Epithelial cell of esophagus (primary cell): ENCODE results near the gene SLC9A5.

Experiments
- DNase-seq: peaks from one replicate; pipeline ENCODE4 v3.0.0; 2010; ENCODE audit warnings: low read depth
- H3K4me3 ChIP-seq: 2 replicates; pipeline ENCODE4 v1.5.1; 2011; ENCODE audit warnings: mild to moderate bottlenecking, low read length, control low read depth
- CTCF ChIP-seq: IDR thresholded peaks from 2 replicates; pipeline ENCODE4 v1.5.1; 2011; ENCODE audit warnings: low read depth, mild to moderate bottlenecking, low read length, control low read depth, inconsistent platforms; ENCODE audit not compliant: insufficient read depth; ENCODE audit errors: missing control alignments

SLC9A5 gene

DNA sequence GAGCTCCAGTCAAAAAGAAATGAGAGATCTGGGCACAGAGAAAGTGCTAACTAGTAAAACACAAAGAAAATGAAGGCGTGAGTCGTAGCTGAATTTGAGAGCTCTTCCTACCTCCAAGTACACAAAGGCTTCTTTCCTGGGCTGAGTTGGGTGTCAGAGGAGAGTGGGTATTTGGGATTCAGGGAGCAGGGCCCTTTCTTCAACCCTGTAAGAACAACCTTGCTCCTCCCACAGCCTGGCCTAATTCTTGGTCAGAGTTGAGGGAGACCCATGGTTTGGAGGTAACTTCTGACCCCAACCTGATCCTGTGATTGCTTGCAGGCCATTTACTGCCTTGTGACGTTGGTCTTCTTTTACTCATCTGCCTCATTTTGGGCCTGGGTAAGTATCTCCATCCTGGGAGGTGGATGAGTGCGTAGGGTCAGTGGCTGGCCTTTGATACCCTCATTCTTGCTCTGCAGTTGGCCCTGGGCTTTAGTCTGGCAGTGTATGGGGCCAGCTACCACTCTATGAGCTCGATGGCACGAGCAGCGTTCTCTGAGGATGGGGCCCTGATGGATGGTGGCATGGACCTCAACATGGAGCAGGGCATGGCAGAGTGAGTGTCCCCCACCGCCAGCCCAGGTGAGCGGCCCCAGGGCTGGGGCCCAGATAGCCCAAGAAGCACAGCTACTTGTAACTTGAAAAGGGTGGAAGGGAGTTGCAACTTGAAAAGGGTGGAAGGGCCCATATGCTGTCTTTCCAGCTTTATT, 20.6 kb upstream of the SLC9A5 start:
- no peak for TF ChIP-seq CTCF
- no peak for DNase-seq
- peak overlapping the region; percentile 100 for H3K4me3 ChIP-seq

DNA sequence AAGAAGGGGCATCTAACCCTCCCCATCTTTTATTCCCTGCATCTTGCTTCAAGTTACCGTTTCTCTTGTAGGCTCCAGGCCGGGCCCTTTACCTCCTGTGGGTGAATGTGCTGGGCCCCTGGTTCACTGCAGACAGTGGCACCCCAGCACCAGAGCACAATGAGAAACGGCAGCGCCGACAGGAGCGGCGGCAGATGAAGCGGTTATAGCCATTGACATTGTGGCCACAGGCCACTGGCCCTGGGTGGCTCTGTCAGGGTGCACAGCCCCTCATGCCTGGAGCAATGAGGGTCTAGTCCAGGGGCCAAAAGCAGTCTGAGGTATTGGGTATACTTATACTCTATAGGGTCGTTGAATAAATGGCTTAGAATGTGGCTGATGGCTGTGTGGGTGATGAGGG, 19.9 kb upstream of the SLC9A5 start:
- H3K4me3 ChIP-seq: no peak overlapping the region
- no peak for DNase-seq
- no peak for TF ChIP-seq CTCF

DNA sequence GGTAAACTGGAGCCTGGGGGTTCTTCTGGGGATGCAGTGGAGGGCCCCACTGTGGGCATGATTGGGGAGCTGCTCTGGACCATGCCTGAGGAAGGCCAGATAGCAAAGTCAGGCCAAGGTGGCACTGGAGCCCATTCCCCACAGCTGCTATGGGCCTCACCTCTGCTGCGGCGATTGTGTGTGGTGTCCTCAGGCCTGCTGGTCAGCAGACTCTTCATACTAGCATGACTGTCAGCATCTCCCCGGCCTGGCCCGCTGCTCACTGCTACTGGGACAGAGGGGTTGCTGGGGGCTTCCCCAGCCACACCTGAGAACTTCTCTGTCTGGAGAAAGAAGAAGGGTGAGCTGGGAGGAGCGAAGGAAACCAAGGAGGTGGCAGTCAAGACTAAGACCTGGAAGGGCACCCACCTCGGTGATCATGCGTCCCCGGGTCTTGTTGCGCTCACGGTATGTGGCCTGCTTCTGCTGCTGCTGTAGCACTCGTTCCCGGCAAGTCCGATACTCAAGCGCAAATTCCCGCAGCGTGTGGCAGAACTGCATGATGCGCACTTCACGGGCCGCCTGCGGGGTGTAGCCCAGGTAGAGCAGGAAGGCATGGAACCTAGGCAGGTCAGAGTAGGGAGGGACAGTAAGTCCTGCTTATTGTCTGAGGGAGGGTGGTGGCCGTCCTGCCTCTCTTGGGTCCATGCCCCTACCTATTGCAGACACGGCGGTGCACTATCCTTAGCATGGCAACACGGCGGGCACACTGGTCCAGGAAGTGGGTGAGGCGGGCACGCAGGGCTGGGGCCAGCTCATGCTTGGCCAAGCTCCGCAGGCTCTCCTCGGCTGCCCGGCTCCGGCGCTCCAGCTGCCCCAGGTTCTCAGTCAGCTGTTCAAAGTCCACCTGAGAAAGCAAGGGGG, 18.6 kb upstream of the SLC9A5 start:
- no peak for DNase-seq
- no peak for TF ChIP-seq CTCF
- no peak overlapping the region for H3K4me3 ChIP-seq

DNA sequence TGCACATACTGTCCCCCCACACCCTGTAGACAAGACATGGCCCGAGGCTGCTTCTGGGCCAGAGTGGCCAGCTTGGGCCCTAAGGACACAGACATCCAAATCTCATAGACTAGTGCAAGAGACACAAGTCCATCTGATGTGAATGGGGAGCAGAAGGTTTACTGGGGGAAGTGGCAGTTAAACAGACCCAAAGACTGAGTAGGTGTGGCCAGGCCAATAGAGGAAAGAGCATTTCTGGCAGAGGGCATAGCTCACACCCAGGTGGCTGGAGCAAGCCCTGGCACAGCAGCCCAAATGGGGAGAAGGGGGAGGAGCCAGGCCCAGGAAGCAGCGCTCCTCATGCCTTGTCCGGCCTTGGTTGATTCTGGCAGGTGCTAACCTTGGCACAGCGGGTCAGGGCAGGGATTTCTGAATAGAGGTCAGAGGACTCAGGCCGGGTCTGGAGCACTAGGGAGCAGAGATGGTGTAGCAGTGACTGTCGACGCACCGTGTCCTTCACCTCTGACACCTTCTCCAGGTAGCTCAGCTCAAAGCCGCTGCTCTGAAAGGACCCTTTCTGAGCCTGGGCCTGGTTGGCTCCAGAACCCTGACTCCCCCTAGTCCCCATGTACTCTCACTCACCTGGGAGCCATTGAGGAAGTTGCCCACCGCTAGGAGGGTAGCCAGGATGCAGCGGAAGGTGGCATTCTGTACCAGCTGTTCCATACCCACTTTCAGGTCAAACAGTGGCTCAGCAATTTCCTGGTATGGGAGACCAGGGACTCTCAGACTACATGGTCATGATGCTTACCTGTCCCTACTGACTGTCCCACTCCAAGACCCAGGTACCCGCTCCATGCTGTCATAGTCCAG, 17.7 kb upstream of the SLC9A5 start:
- TF ChIP-seq CTCF: no peak
- DNase-seq: no peak

DNA sequence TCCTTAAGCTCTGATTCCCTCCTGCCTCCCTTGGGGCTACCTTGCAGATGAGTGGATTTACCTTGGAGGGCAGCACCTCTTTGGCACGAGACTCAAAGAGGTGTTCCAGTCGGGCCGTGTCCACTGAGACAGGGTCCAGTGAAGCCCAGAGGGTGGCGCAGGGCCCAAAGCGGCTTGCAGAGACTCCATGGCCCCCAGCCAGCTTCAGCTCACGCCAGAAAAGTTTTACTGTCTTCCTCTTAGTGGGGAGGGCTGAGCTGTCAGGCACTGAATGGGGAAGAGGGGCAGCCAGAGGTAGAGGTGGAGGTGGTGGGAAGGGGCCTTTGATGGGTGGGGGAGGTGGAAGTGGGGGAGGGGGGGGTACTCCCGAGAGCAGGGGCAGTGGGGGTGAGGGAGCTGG, 15.2 kb upstream of the SLC9A5 start:
- DNase-seq: no peak
- H3K4me3 ChIP-seq: no peak overlapping the region
- TF ChIP-seq CTCF: no peak

More for the DNA sequence above, 17.7 kb upstream of the SLC9A5 start:
- H3K4me3 ChIP-seq: no peak overlapping the region

- TF ChIP-seq CTCF: no peak
- DNase-seq: no peak
- H3K4me3 ChIP-seq: no peak overlapping the region
Observed at GRCh38 chr16:67234180-67234597, 14.6 kb upstream of the SLC9A5 start.
